GM23338 (cell line): ENCODE measurements around the gene NEO1. TPM values are rescaled to one million over a fixed set of nuclear protein-coding genes. Genes with fewer than 3 reads are reported as not detected.

Experiments
- ATAC-seq: fragments of 200-7000 bp; cut with Tn5 transposase; 3 replicates; pipeline ENCODE4 v1.9.1; 2020
- DNase-seq: peaks from one replicate; pipeline ENCODE4 v3.0.0-alpha.2; 2015; ENCODE audit warnings: low spot score
- H2AFZ ChIP-seq: fragments of 200-600 bp; sonication (generic); 2 replicates; pipeline ENCODE4 v1.8.0; 2016; ENCODE audit warnings: antibody characterized with exemption, mild to moderate bottlenecking, moderate library complexity
- H3F3A ChIP-seq: fragments of 200-600 bp; sonication (generic); replicated peaks from 2 replicates; pipeline ENCODE4 v1.8.0; 2017; ENCODE audit warnings: antibody characterized with exemption, mixed run types, low read depth
- H3K27ac ChIP-seq: fragments of 200-600 bp; sonication (generic); 2 replicates; pipeline ENCODE4 v1.6.1; 2016; ENCODE audit warnings: low read depth
- H3K27me3 ChIP-seq: fragments of 200-600 bp; sonication (generic); 2 replicates; pipeline ENCODE4 v1.8.0; 2016; ENCODE audit warnings: mild to moderate bottlenecking, mixed run types, moderate library complexity; ENCODE audit not compliant: insufficient read depth
- H3K36me3 ChIP-seq: fragments of 200-600 bp; sonication (generic); 2 replicates; pipeline ENCODE4 v1.8.0; 2016; ENCODE audit warnings: mild to moderate bottlenecking; ENCODE audit not compliant: insufficient read depth
- H3K4me1 ChIP-seq: fragments of 200-600 bp; sonication (generic); 2 replicates; pipeline ENCODE4 v1.8.0; 2016; ENCODE audit warnings: mild to moderate bottlenecking, moderate library complexity; ENCODE audit not compliant: insufficient read depth
- H3K4me2 ChIP-seq: fragments of 200-600 bp; sonication (generic); 2 replicates; pipeline ENCODE4 v1.7.1; 2017; ENCODE audit warnings: mixed run types
- H3K4me3 ChIP-seq: fragments of 200-600 bp; sonication (generic); 2 replicates; pipeline ENCODE4 v1.6.1; 2016; ENCODE audit warnings: mixed run types
- H3K79me2 ChIP-seq: fragments of 200-600 bp; sonication (generic); replicated peaks from 2 replicates; pipeline ENCODE4 v1.8.0; 2017; ENCODE audit warnings: mild to moderate bottlenecking; ENCODE audit not compliant: insufficient read depth
- H3K9me2 ChIP-seq: fragments of 200-600 bp; sonication (generic); 2 replicates; pipeline ENCODE4 v1.8.0; 2017; ENCODE audit not compliant: insufficient read depth
- H4K20me1 ChIP-seq: fragments of 200-600 bp; sonication (generic); replicated peaks from 2 replicates; pipeline ENCODE4 v1.8.0; 2017; ENCODE audit warnings: mild to moderate bottlenecking; ENCODE audit not compliant: insufficient read depth
- H3K27ac Mint-ChIP-seq: 2 replicates; pipeline ENCODE4 v1.8.0; 2020; ENCODE audit warnings: inconsistent platforms, mild to moderate bottlenecking, moderate library complexity, mixed read lengths
- H3K27me3 Mint-ChIP-seq: 3 replicates; pipeline ENCODE4 v1.8.0; 2022; ENCODE audit warnings: low read depth, mild to moderate bottlenecking, moderate library complexity, mixed read lengths, inconsistent platforms; ENCODE audit not compliant: insufficient read depth, poor library complexity
- H3K36me3 Mint-ChIP-seq: 3 replicates; pipeline ENCODE4 v1.8.0; 2021; ENCODE audit warnings: low read depth, mild to moderate bottlenecking, inconsistent platforms, moderate library complexity, mixed read lengths
- H3K4me1 Mint-ChIP-seq: 3 replicates; pipeline ENCODE4 v1.8.0; 2020; ENCODE audit warnings: mild to moderate bottlenecking, inconsistent platforms, mixed read lengths
- H3K4me3 Mint-ChIP-seq: 3 replicates; pipeline ENCODE4 v1.8.0; 2021; ENCODE audit warnings: moderate library complexity, mild to moderate bottlenecking, inconsistent platforms, mixed read lengths
- H3K9me3 Mint-ChIP-seq: 3 replicates; pipeline ENCODE4 v1.8.0; 2020; ENCODE audit warnings: moderate library complexity, mild to moderate bottlenecking, inconsistent platforms, mixed read lengths
- CREB1 ChIP-seq: fragments of 250-450 bp; sonication (Bioruptor Pico); IDR thresholded peaks from 2 replicates; pipeline ENCODE4 v1.5.0; 2020; ENCODE audit warnings: low read depth, mild to moderate bottlenecking, moderate library complexity
- CTCF ChIP-seq, 2 experiments: fragments of 200-600 bp in 1 of 2; sonication (generic) in 1 of 2; conservative IDR thresholded peaks; 2 replicates each; pipeline versions ENCODE4 v1.5.1 to v1.6.1; 2016 to 2017; ENCODE audit warnings: antibody characterized with exemption in 2 of 2, low read depth in 2 of 2, mild to moderate bottlenecking in 2 of 2, moderate library complexity in 1 of 2
- ETS1 ChIP-seq: IDR thresholded peaks from 2 replicates; pipeline ENCODE4 v1.6.1; 2016; ENCODE audit warnings: antibody characterized with exemption
- EZH2 ChIP-seq: fragments of 200-600 bp; sonication (generic); IDR thresholded peaks from one replicate; pipeline ENCODE4 v1.8.0; 2017; ENCODE audit warnings: antibody characterized with exemption, mild to moderate bottlenecking, low read depth; ENCODE audit not compliant: unreplicated experiment
- EZH2phosphoT487 ChIP-seq: fragments of 200-600 bp; sonication (generic); IDR thresholded peaks from one replicate; pipeline ENCODE4 v1.8.1; 2018; ENCODE audit warnings: antibody characterized with exemption; ENCODE audit not compliant: unreplicated experiment
- JUNB ChIP-seq: IDR thresholded peaks from one replicate; pipeline ENCODE4 v1.6.1; 2016; ENCODE audit warnings: antibody characterized with exemption; ENCODE audit not compliant: unreplicated experiment
- NANOG ChIP-seq: IDR thresholded peaks from 2 replicates; pipeline ENCODE4 v1.6.1; 2016; ENCODE audit warnings: antibody characterized with exemption, borderline replicate concordance
- POLR2AphosphoS5 ChIP-seq: IDR thresholded peaks from 2 replicates; pipeline ENCODE4 v1.6.1; 2016; ENCODE audit warnings: antibody characterized with exemption, low read depth
- REST ChIP-seq: IDR thresholded peaks from one replicate; pipeline ENCODE4 v1.6.1; 2018; ENCODE audit warnings: antibody characterized with exemption; ENCODE audit not compliant: unreplicated experiment
- STAT1 ChIP-seq: IDR thresholded peaks from one replicate; pipeline ENCODE4 v1.6.1; 2016; ENCODE audit warnings: antibody characterized with exemption; ENCODE audit not compliant: unreplicated experiment
- ZNF114 ChIP-seq: fragments of 250-450 bp; sonication (Bioruptor Pico); IDR thresholded peaks from 2 replicates; pipeline ENCODE4 v1.5.0; 2020; ENCODE audit warnings: mild to moderate bottlenecking, moderate library complexity
- ZNF331 ChIP-seq: fragments of 250-450 bp; sonication (Bioruptor Pico); IDR thresholded peaks from 2 replicates; pipeline ENCODE4 v1.5.0; 2020; ENCODE audit warnings: low read depth, mild to moderate bottlenecking, moderate library complexity
- ZNF462 ChIP-seq: fragments of 250-450 bp; sonication (Bioruptor Pico); IDR thresholded peaks from 2 replicates; pipeline ENCODE4 v1.5.0; 2020; ENCODE audit warnings: mild to moderate bottlenecking, moderate library complexity
- polyA plus RNA-seq: library from polyadenylated mRNA; unstranded; fragments of >200 nt; fragmentation: Nextera tagmentation; extraction: Ambion mirVana; gene quantifications from 2 replicates; pipeline ENCODE4 v1.2.1, GENCODE V29; 2016
- total RNA-seq: library from RNA; depleted of rRNA; stranded (reverse); fragments of >200 nt; shearing (Covaris generic); gene quantifications from 2 replicates; pipeline ENCODE4 v1.2.3, GENCODE V29; 2014

NEO1 gene
- total and polyA plus RNA-seq, 2 experiments from 2014 or later, result 8.4 to 45.8 TPM

GRCh38 chr15:73225358-73226015, 173.2 kb downstream of the NEO1 start:
- Histone ChIP-seq H3K4me2 (no peak overlapping the region), H3F3A (no peaks in the 10 kb centered on the region), H4K20me1 (no peaks in the 10 kb centered on the region), H3K4me3 (no peak overlapping the region), H3K4me1 (0 out of 2 replicates have a peak, but pooled peaks cover 9% of the 10 kb centered on the region), H3K79me2 (no peaks in the 10 kb centered on the region), H2AFZ (no peak overlapping the region), H3K36me3 (peaks cover 4% of the 10 kb centered on the region; the same call in 1 of the 2 replicates), H3K9me2 (no peaks in the 10 kb centered on the region), H3K27me3 (no peaks in the 10 kb centered on the region), H3K27ac (no peak overlapping the region)
- peaks cover 8% of the 10 kb centered on the region for H3K27me3 Mint-ChIP-seq
- DNase-seq (peak; percentile 29), ATAC-seq (peak; percentile 82)
- peaks cover 29% of the 10 kb centered on the region for H3K4me1 Mint-ChIP-seq
- peak overlapping the region; percentile 86; the same call in 1 of the 2 replicates for H3K27ac Mint-ChIP-seq
- H3K9me3 Mint-ChIP-seq, result peaks cover 35% of the 10 kb centered on the region
- H3K4me3 Mint-ChIP-seq, result no peak overlapping the region; the same call in 2 of the 3 replicates
- H3K36me3 Mint-ChIP-seq, result peaks cover 48% of the 10 kb centered on the region
- TF ChIP-seq ZNF114 (CRISPR knock-in tag), result no peak
- TF ChIP-seq REST, result no peak
- no peak for TF ChIP-seq STAT1
- no peak for TF ChIP-seq EZH2phosphoT487
- no peak for TF ChIP-seq POLR2AphosphoS5
- no peak for TF ChIP-seq ETS1
- TF ChIP-seq NANOG, result no peak
- TF ChIP-seq ZNF331, result no peak
- no peak for TF ChIP-seq EZH2
- TF ChIP-seq CREB1 (CRISPR knock-in tag), result no peak
- TF ChIP-seq ZNF462 (CRISPR knock-in tag), result no peak
- no peak for TF ChIP-seq CTCF (conservative IDR thresholded peaks at IDR 0.05; ENCODE audit: low read depth in 2 of 2)
- TF ChIP-seq JUNB, result no peak
